Fibroblast of the aortic adventitia (primary cell): ENCODE results near the gene METTL26. TPM values are rescaled to one million over a fixed set of nuclear protein-coding genes. Genes with fewer than 3 reads are reported as not detected.

Experiments used
- DNase-seq: peaks from one replicate; pipeline ENCODE4 v3.0.0-alpha.2; 2010; ENCODE audit warnings: low read depth
- H3K4me3 ChIP-seq: 2 replicates; pipeline ENCODE4 v1.5.1; 2011; ENCODE audit warnings: low read depth, mild to moderate bottlenecking, control low read depth, low read length, moderate library complexity
- total RNA-seq: library from RNA; depleted of rRNA; stranded (reverse); fragments of >200 nt; gene quantifications from 2 replicates; pipeline ENCODE4 v1.2.3, GENCODE V29; 2012; ENCODE audit warnings: low replicate concordance
- TF ChIP-seq, protein P1 (sequence below): IDR thresholded peaks from 2 replicates; pipeline ENCODE4 v1.5.1; 2011; ENCODE audit warnings: mild to moderate bottlenecking, low read length, control low read depth, inconsistent platforms; ENCODE audit not compliant: insufficient read depth

Gene METTL26
- total RNA-seq, 1 donor: 85.0 TPM

GRCh38 chr16:681746-682427 lies 45.8 kb upstream of the METTL26 start:
- no peak for DNase-seq
- TF ChIP-seq, protein P1, sequence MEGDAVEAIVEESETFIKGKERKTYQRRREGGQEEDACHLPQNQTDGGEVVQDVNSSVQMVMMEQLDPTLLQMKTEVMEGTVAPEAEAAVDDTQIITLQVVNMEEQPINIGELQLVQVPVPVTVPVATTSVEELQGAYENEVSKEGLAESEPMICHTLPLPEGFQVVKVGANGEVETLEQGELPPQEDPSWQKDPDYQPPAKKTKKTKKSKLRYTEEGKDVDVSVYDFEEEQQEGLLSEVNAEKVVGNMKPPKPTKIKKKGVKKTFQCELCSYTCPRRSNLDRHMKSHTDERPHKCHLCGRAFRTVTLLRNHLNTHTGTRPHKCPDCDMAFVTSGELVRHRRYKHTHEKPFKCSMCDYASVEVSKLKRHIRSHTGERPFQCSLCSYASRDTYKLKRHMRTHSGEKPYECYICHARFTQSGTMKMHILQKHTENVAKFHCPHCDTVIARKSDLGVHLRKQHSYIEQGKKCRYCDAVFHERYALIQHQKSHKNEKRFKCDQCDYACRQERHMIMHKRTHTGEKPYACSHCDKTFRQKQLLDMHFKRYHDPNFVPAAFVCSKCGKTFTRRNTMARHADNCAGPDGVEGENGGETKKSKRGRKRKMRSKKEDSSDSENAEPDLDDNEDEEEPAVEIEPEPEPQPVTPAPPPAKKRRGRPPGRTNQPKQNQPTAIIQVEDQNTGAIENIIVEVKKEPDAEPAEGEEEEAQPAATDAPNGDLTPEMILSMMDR: no peak
- peak overlapping the region; percentile 82 for H3K4me3 ChIP-seq

DNA sequence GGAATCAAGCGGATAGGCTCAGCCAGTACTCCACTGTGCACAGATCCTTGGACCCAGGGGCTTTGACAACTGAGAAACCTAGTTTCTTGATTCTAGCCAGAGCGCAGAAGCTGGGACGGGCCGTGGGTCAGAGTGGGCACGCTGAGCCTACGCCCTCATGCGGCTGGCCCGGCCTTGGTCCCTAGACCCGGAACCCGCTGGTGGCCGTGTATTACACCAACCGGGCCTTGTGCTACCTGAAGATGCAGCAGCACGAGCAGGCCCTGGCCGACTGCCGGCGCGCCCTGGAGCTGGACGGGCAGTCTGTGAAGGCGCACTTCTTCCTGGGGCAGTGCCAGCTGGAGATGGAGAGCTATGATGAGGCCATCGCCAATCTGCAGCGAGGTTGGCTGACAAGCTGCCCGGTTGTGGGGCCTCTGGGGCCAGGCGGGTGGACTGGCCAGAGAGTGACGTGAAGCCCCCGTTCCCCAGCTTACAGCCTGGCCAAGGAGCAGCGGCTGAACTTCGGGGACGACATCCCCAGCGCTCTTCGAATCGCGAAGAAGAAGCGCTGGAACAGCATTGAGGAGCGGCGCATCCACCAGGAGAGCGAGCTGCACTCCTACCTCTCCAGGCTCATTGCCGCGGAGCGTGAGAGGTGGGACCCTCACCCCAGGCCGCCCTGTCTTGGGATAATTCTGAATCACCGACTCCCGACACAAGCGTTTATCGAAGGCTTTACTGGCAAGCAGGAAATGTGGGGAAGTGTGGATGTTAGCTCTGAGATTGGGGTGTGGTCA lies 45.1 kb upstream of the METTL26 start:
- H3K4me3 ChIP-seq: peak overlapping the region; percentile 82
- peak; percentile 63 for DNase-seq
- TF ChIP-seq, protein P1: no peak

- no peak for DNase-seq
- peak overlapping the region; percentile 82 for H3K4me3 ChIP-seq
- TF ChIP-seq, protein P1: no peak
Measured at GRCh38 chr16:680625-680945, 44.5 kb upstream of the METTL26 start.

GRCh38 chr16:679814-680624 lies 43.9 kb upstream of the METTL26 start, which contains the start of gene STUB1:
Gene STUB1 (plus strand): TSS chr16:680410. CDS start chr16:680526, 116 bp downstream.
- TF ChIP-seq, protein P1: no peak
- peak; percentile 80 for DNase-seq

GRCh38 chr16:678858-679813 lies 43.0 kb upstream of the METTL26 start:
- H3K4me3 ChIP-seq: peak overlapping the region; percentile 65
- peak; percentile 44 for DNase-seq
- TF ChIP-seq, protein P1: no peak

More at GRCh38 chr16:679814-680624, 43.9 kb upstream of the METTL26 start, which contains the start of gene STUB1:
- peak within 1 kb of the TSS; percentile 82 for H3K4me3 ChIP-seq
